Neuronal stem cell (in vitro differentiated cells): ENCODE data around the gene TTF2.

Experiments used
- DNase-seq: peaks from one replicate; pipeline ENCODE4 v3.0.0-alpha.2; 2013; ENCODE audit warnings: low spot score
- H2AFZ ChIP-seq: one replicate; pipeline ENCODE4 v1.6.1; 2013; ENCODE audit warnings: mild to moderate bottlenecking, low read length, inconsistent platforms
- H2AK5ac ChIP-seq: 2 replicates; pipeline ENCODE4 v1.6.1; 2013; ENCODE audit warnings: low read depth, mild to moderate bottlenecking, inconsistent platforms, low read length, moderate library complexity, mixed read lengths
- H2BK120ac ChIP-seq: 2 replicates; pipeline ENCODE4 v1.6.1; 2013; ENCODE audit warnings: low read depth, mild to moderate bottlenecking, inconsistent platforms, low read length, moderate library complexity, mixed read lengths
- H2BK12ac ChIP-seq: one replicate; pipeline ENCODE4 v1.6.1; 2013; ENCODE audit warnings: low read length, inconsistent platforms
- H2BK15ac ChIP-seq: 2 replicates; pipeline ENCODE4 v1.6.1; 2013; ENCODE audit warnings: mild to moderate bottlenecking, low read length, inconsistent platforms, mixed read lengths
- H2BK5ac ChIP-seq: one replicate; pipeline ENCODE4 v1.6.1; 2013; ENCODE audit warnings: inconsistent platforms, mild to moderate bottlenecking, low read length, moderate library complexity
- H3K14ac ChIP-seq: one replicate; pipeline ENCODE4 v1.6.1; 2013; ENCODE audit warnings: low read length, inconsistent platforms
- H3K18ac ChIP-seq: 2 replicates; pipeline ENCODE4 v1.6.1; 2013; ENCODE audit warnings: low read length, inconsistent platforms
- H3K23ac ChIP-seq: 2 replicates; pipeline ENCODE4 v1.6.1; 2013; ENCODE audit warnings: low read depth, mild to moderate bottlenecking, mixed read lengths, low read length, inconsistent platforms; ENCODE audit not compliant: poor library complexity
- H3K27ac ChIP-seq: replicated peaks from 3 replicates; pipeline ENCODE4 v1.5.1; 2013; ENCODE audit warnings: low read length, inconsistent platforms
- H3K27me3 ChIP-seq, 3 experiments: 2 replicates each; pipeline ENCODE4 v1.6.1; 2013; ENCODE audit warnings: low read length in 3 of 3, mild to moderate bottlenecking in 2 of 3, inconsistent platforms in 1 of 3, low read depth in 1 of 3, mixed read lengths in 1 of 3, moderate library complexity in 1 of 3; ENCODE audit not compliant: control insufficient read depth in 3 of 3, insufficient read depth in 3 of 3
- H3K36me3 ChIP-seq, 2 donors: replicated peaks in 1 of 2; 2 replicates each; pipeline ENCODE4 v1.6.1; 2013; ENCODE audit warnings: low read length in 2 of 2; ENCODE audit not compliant: control insufficient read depth in 2 of 2, insufficient read depth in 2 of 2
- H3K4ac ChIP-seq: 2 replicates; pipeline ENCODE4 v1.6.1; 2013; ENCODE audit warnings: inconsistent platforms, mild to moderate bottlenecking, low read length, moderate library complexity
- H3K4me1 ChIP-seq, 2 donors: 1 replicate in 1 of 2; 2 replicates in 1 of 2; pipeline ENCODE4 v1.6.1; 2013; ENCODE audit warnings: low read length in 2 of 2, low read depth in 1 of 2; ENCODE audit not compliant: control insufficient read depth in 2 of 2, insufficient read depth in 1 of 2
- H3K4me2 ChIP-seq: one replicate; pipeline ENCODE4 v1.6.1; 2013; ENCODE audit warnings: mild to moderate bottlenecking, low read length, inconsistent platforms; ENCODE audit not compliant: insufficient read depth, poor library complexity, severe bottlenecking
- H3K4me3 ChIP-seq, 2 donors: 2 replicates each; pipeline ENCODE4 v1.5.1; 2013; ENCODE audit warnings: low read length in 2 of 2, mild to moderate bottlenecking in 2 of 2, inconsistent platforms in 1 of 2, moderate library complexity in 1 of 2
- H3K79me1 ChIP-seq: one replicate; pipeline ENCODE4 v1.6.1; 2013; ENCODE audit warnings: low read depth, mild to moderate bottlenecking, inconsistent platforms, low read length, moderate library complexity
- H3K9ac ChIP-seq: one replicate; pipeline ENCODE4 v1.6.1; 2013; ENCODE audit warnings: mild to moderate bottlenecking, low read depth, low read length, inconsistent platforms; ENCODE audit not compliant: poor library complexity
- H3K9me3 ChIP-seq, 2 donors: replicated peaks in 1 of 2; 2 replicates each; pipeline versions ENCODE3 to v1.6.1; 2013; ENCODE audit warnings: low read length in 2 of 2, mild to moderate bottlenecking in 2 of 2, inconsistent platforms in 1 of 2, low read depth in 1 of 2, mixed read lengths in 1 of 2, moderate library complexity in 1 of 2; ENCODE audit not compliant: control insufficient read depth in 2 of 2, insufficient read depth in 1 of 2
- H4K8ac ChIP-seq: one replicate; pipeline ENCODE4 v1.6.1; 2013; ENCODE audit warnings: low read depth, mild to moderate bottlenecking, inconsistent platforms, low read length, moderate library complexity
- H4K91ac ChIP-seq: one replicate; pipeline ENCODE4 v1.6.1; 2013; ENCODE audit warnings: low read length, low read depth, mild to moderate bottlenecking, inconsistent platforms; ENCODE audit not compliant: poor library complexity
- WGBS, 2 donors: extraction: QIAGEN DNeasy Blood & Tissue Kit; methylation state at CpG; one replicate each; pipeline ENCODE4 v1.1.7; 2013; ENCODE audit warnings: missing lambda C conversion rate in 2 of 2, mixed read lengths in 1 of 2; ENCODE audit not compliant: insufficient read length in 2 of 2, insufficient replicate concordance in 1 of 2; ENCODE audit errors: extremely low coverage in 2 of 2; 5-methylcytosine and 5-hydroxymethylcytosine counted together

Gene TTF2

DNA sequence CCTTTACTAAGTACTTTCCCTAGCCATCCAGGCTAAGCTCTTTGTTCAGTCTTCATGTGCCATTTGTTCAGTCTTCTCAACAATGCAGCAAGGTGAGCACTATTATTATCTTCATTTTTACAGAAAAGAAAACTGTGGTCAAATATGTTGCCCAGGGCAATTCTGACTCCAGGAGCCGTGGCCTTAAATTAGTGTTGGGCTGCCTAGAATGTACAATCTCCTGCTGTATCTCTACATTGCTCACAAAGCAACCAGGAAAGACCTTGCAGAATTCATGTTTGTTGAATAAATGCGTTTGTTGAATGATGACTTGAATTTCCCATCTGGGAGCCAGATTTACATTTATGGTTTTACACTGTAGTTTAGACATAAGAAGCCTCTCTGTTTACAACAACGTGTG lies 44.4 kb upstream of the TTF2 start:
- H3K9me3 ChIP-seq = no peaks in the 10 kb centered on the region
- no peak overlapping the region for H2BK15ac ChIP-seq
- no peak overlapping the region for H4K8ac ChIP-seq
- H3K4me3 ChIP-seq = no peak overlapping the region
- no peak overlapping the region for H3K4me2 ChIP-seq
- H3K18ac ChIP-seq = no peak overlapping the region
- no peak overlapping the region for H3K9ac ChIP-seq
- H4K91ac ChIP-seq = no peak overlapping the region
- no peaks in the 10 kb centered on the region for H3K27me3 ChIP-seq
- H2BK120ac ChIP-seq = no peak overlapping the region
- no peak overlapping the region for H2AFZ ChIP-seq
- no peak overlapping the region for H2AK5ac ChIP-seq
- no CpG with 5 or more reads among the region's 3 CpGs for WGBS, 2 donors
- H3K23ac ChIP-seq = no peak overlapping the region
- no peak overlapping the region for H2BK12ac ChIP-seq
- DNase-seq = no peak
- H3K4me1 ChIP-seq = peaks cover under 1 to 2% of the 10 kb centered on the region in 2 donors
- H3K36me3 ChIP-seq = no peaks in the 10 kb centered on the region
- H3K4ac ChIP-seq = no peak overlapping the region
- no peak overlapping the region for H2BK5ac ChIP-seq
- no peak overlapping the region for H3K14ac ChIP-seq
- H3K79me1 ChIP-seq = no peaks in the 10 kb centered on the region
- H3K27ac ChIP-seq = no peak overlapping the region

GRCh38 chr1:117017062-117017461 lies 43.1 kb upstream of the TTF2 start:
- Histone ChIP-seq H3K27me3 (no peaks in the 10 kb centered on the region), H2AFZ (no peak overlapping the region), H3K23ac (no peak overlapping the region), H3K4me1 (peaks cover 0 to 2% of the 10 kb centered on the region in 2 donors), H3K9me3 (no peaks in the 10 kb centered on the region), H4K8ac (no peak overlapping the region), H2BK15ac (no peak overlapping the region), H3K79me1 (no peaks in the 10 kb centered on the region), H3K4me2 (no peak overlapping the region), H2BK12ac (no peak overlapping the region), H3K4me3 (no peak overlapping the region), H3K27ac (no peak overlapping the region), H3K14ac (no peak overlapping the region), H2BK5ac (no peak overlapping the region), H3K36me3 (no peaks in the 10 kb centered on the region), H3K4ac (no peak overlapping the region), H2AK5ac (no peak overlapping the region), H3K18ac (no peak overlapping the region), H2BK120ac (no peak overlapping the region), H4K91ac (no peak overlapping the region), H3K9ac (no peak overlapping the region)
- no peak for DNase-seq
- WGBS, 2 donors = no CpG with 5 or more reads among the region's 4 CpGs

DNA sequence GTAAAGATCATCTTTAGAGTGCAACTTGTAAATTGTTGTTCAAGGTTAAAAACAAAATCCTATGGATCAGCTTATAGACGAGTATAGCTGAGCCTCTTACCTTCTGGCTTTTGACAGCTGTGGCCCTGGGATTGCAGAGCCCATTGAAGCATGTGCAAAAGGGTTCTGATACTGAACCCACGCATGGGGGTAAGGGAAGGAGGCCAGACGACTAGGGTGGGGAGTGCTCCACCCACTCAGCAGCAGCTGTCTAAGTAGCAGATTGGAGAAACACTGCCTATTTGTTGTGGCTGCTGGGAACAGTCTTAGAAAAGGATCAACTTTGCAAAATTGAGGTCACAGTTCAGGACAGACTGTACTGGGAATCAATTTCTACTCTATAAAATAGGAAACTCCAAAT lies 42.5 kb upstream of the TTF2 start:
- no peak overlapping the region for H3K23ac ChIP-seq
- no peak overlapping the region for H3K4me2 ChIP-seq
- no peak overlapping the region for H3K4ac ChIP-seq
- no peak overlapping the region for H3K27ac ChIP-seq
- H2BK15ac ChIP-seq = no peak overlapping the region
- DNase-seq = no peak
- no peaks in the 10 kb centered on the region for H3K9me3 ChIP-seq
- peaks cover 0 to 2% of the 10 kb centered on the region in 2 donors for H3K4me1 ChIP-seq
- H2BK120ac ChIP-seq = no peak overlapping the region
- H3K14ac ChIP-seq = no peak overlapping the region
- H4K8ac ChIP-seq = no peak overlapping the region
- H4K91ac ChIP-seq = no peak overlapping the region
- H3K79me1 ChIP-seq = no peaks in the 10 kb centered on the region
- no peak overlapping the region for H3K18ac ChIP-seq
- no peak overlapping the region for H2AFZ ChIP-seq
- H2BK12ac ChIP-seq = no peak overlapping the region
- no peaks in the 10 kb centered on the region for H3K36me3 ChIP-seq
- H2AK5ac ChIP-seq = no peak overlapping the region
- WGBS, 2 donors = no CpG with 5 or more reads among the region's 3 CpGs
- H3K27me3 ChIP-seq = no peaks in the 10 kb centered on the region
- H2BK5ac ChIP-seq = no peak overlapping the region
- H3K9ac ChIP-seq = no peak overlapping the region
- no peak overlapping the region for H3K4me3 ChIP-seq

DNA sequence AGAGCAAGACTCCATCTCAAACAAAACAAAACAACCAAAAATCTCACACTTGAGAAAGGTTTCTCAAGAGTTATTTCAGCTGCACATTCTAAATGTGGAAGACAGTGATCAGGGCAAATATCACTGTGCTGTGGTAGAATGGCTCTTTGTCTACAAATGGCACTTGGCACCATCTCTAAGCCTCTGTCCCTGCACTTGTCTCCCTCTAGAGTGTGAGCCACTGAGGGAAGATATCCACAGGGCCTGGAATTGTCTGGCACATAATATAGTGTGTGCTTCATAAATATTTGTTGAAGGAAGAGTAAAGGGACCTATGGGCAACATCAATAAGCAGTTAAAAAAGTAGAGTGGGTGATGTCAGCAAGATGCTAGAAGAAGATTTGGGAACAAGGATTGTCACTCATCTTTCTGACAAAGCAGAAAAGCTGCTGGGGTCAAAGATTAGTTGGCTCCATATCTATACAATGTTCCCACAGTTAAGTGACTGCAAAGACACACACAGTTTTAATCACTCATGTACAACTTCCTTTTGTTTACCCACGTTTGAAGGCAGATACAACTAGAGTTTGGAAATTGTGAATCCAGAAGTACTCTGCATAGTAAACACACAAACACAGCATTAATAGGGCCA lies 39.5 kb upstream of the TTF2 start:
- Histone ChIP-seq H3K14ac (no peak overlapping the region), H3K9ac (no peak overlapping the region), H3K27me3 (no peaks in the 10 kb centered on the region), H3K23ac (no peak overlapping the region), H3K4me1 (peaks cover 0 to 2% of the 10 kb centered on the region in 2 donors), H3K4ac (no peak overlapping the region), H3K18ac (no peak overlapping the region), H3K9me3 (no peaks in the 10 kb centered on the region), H3K4me3 (no peak overlapping the region), H4K91ac (no peak overlapping the region), H3K79me1 (no peaks in the 10 kb centered on the region), H2BK12ac (no peak overlapping the region), H3K4me2 (no peak overlapping the region), H2BK15ac (no peak overlapping the region), H3K36me3 (no peaks in the 10 kb centered on the region), H2AK5ac (no peak overlapping the region), H4K8ac (no peak overlapping the region), H2BK5ac (no peak overlapping the region), H2BK120ac (no peak overlapping the region), H3K27ac (no peak overlapping the region), H2AFZ (no peak overlapping the region)
- DNase-seq = no peak
- no CpG with 5 or more reads among the region's 1 CpG for WGBS, 2 donors
